GM12878 (cell line): ENCODE measurements around the gene DUT. TPM values are rescaled to one million over a fixed set of nuclear protein-coding genes. Genes with fewer than 3 reads are reported as not detected.

Source experiments
- ATAC-seq: fragments of 200-7000 bp; cut with Tn5 transposase; 3 replicates; pipeline ENCODE4 v1.9.1; 2020; ENCODE audit warnings: mild to moderate bottlenecking, moderate library complexity
- BruUV-seq: library from RNA; stranded (reverse); fragments of 400-500 nt; replicated peaks from 2 replicates; lab custom pipeline; 2021; lab: Mats Ljungman, UMichigan
- CTCF ChIA-PET: fragments of 300-600 bp; sonication (Branson Sonifier 250); formaldehyde crosslinking; extraction: SDS; loops from one replicate; lab custom pipeline; 2021; ENCODE audit warnings: inconsistent platforms; lab: Yijun Ruan, JAX
- POLR2A ChIA-PET: fragments of 350-600 bp; formaldehyde crosslinking; extraction: SDS; loops from one replicate; lab custom pipeline; 2021; ENCODE audit warnings: inconsistent platforms; lab: Charles Lee
- RAD21 ChIA-PET: fragments of 300-600 bp; sonication (Branson Sonifier 250); formaldehyde crosslinking; loops from one replicate; lab custom pipeline; 2023; ENCODE audit warnings: antibody characterized with exemption; ENCODE audit not compliant: unreplicated experiment; lab: Charles Lee
- SMC1A ChIA-PET: fragments of 300-600 bp; sonication (Branson Sonifier 250); formaldehyde crosslinking; loops from one replicate; lab custom pipeline; 2023; ENCODE audit not compliant: unreplicated experiment, uncharacterized antibody; lab: Charles Lee
- DNase-seq: peaks from one replicate; pipeline ENCODE4 v3.0.0-alpha.2; 2011; ENCODE audit warnings: low read depth, low spot score
- FAIRE-seq: peaks from 3 replicates; lab custom pipeline; 2011; peaks lifted over from hg19 to GRCh38; lab: Jason Lieb, UNC
- H2AFZ ChIP-seq: 2 replicates; pipeline ENCODE4 v1.6.0; 2011; ENCODE audit warnings: low read depth, low read length, control low read depth; ENCODE audit not compliant: control insufficient read depth
- H3K27ac ChIP-seq: 2 replicates; pipeline ENCODE4 v1.5.1; 2011; ENCODE audit warnings: control low read depth; ENCODE audit not compliant: control insufficient read depth, insufficient read depth
- H3K27me3 ChIP-seq, 2 experiments: replicated peaks in 1 of 2; 2 replicates each; pipeline versions ENCODE4 v1.6.0 to v1.6.1; 2011; ENCODE audit warnings: low read length in 1 of 2; ENCODE audit not compliant: control insufficient read depth in 2 of 2, insufficient read depth in 2 of 2
- H3K36me3 ChIP-seq, 2 experiments: 2 replicates each; pipeline ENCODE4 v1.5.1; 2011; ENCODE audit warnings: low read length in 1 of 2; ENCODE audit not compliant: control insufficient read depth in 2 of 2, insufficient read depth in 2 of 2
- H3K4me1 ChIP-seq: 2 replicates; pipeline ENCODE4 v1.6.1; 2011; ENCODE audit warnings: mild to moderate bottlenecking, low read length, moderate library complexity, mixed read lengths; ENCODE audit not compliant: control insufficient read depth, insufficient read depth
- H3K4me2 ChIP-seq: 2 replicates; pipeline ENCODE4 v1.6.0; 2011; ENCODE audit warnings: control low read depth; ENCODE audit not compliant: control insufficient read depth, insufficient read depth
- H3K4me3 ChIP-seq: fragments of 200-600 bp; sonication (generic); 2 replicates; pipeline ENCODE4 v1.5.1; 2016
- H3K79me2 ChIP-seq: 2 replicates; pipeline ENCODE4 v1.6.0; 2011; ENCODE audit warnings: low read length; ENCODE audit not compliant: control insufficient read depth, insufficient read depth
- H3K9ac ChIP-seq: 2 replicates; pipeline ENCODE4 v1.8.0; 2011; ENCODE audit warnings: low read length, control low read depth, mixed read lengths; ENCODE audit not compliant: control insufficient read depth, insufficient read depth
- H3K9me3 ChIP-seq: replicated peaks from 3 replicates; pipeline ENCODE4 v1.5.1; 2011; ENCODE audit warnings: mild to moderate bottlenecking, low read length; ENCODE audit not compliant: control insufficient read depth, insufficient read depth
- H4K20me1 ChIP-seq: 2 replicates; pipeline ENCODE4 v1.6.0; 2011; ENCODE audit not compliant: control insufficient read depth, insufficient read depth
- CREM ChIP-seq: IDR thresholded peaks from 2 replicates; pipeline ENCODE4 v1.6.1; 2014; ENCODE audit warnings: antibody characterized with exemption, low read depth
- IKZF1 ChIP-seq: fragments of 450-650 bp; conservative IDR thresholded peaks from 2 replicates; pipeline ENCODE4 v1.6.1; 2017; ENCODE audit warnings: antibody characterized with exemption, mild to moderate bottlenecking
- MEF2B ChIP-seq: fragments of 450-650 bp; IDR thresholded peaks from 2 replicates; pipeline ENCODE4 v1.6.1; 2018; ENCODE audit warnings: mild to moderate bottlenecking, moderate library complexity; ENCODE audit not compliant: partially characterized antibody, poor library complexity, severe bottlenecking
- MXI1 ChIP-seq: fragments of 150-350 bp; IDR thresholded peaks from 2 replicates; pipeline ENCODE4 v1.6.1; 2011; ENCODE audit warnings: low read depth, mild to moderate bottlenecking, inconsistent platforms, low read length, improper control_type of control experiment
- POLR2AphosphoS5 ChIP-seq: IDR thresholded peaks from 2 replicates; pipeline ENCODE4 v1.6.1; 2011; ENCODE audit warnings: mild to moderate bottlenecking, low read length, inconsistent platforms
- STAT3 ChIP-seq: IDR thresholded peaks from 2 replicates; pipeline ENCODE4 v1.6.1; 2011; ENCODE audit warnings: low read depth, low read length, improper control_type of control experiment
- TAF1 ChIP-seq: IDR thresholded peaks from 2 replicates; pipeline ENCODE4 v1.6.1; 2011; ENCODE audit warnings: mild to moderate bottlenecking, low read depth, low read length, borderline replicate concordance
- TCF3 ChIP-seq: IDR thresholded peaks from 2 replicates; pipeline ENCODE4 v1.6.1; 2012; ENCODE audit warnings: low read depth, mild to moderate bottlenecking, low read length, borderline replicate concordance; ENCODE audit not compliant: insufficient read depth
- ZNF274 ChIP-seq: IDR thresholded peaks from one replicate; pipeline ENCODE4 v1.8.0; 2011; ENCODE audit not compliant: insufficient read length, insufficient read depth
- ZNF592 ChIP-seq: fragments of 450-650 bp; IDR thresholded peaks from 2 replicates; pipeline ENCODE4 v1.6.1; 2017; ENCODE audit warnings: mild to moderate bottlenecking, moderate library complexity
- ZNF622 ChIP-seq: fragments of 450-650 bp; IDR thresholded peaks from 2 replicates; pipeline ENCODE4 v1.6.1; 2017; ENCODE audit warnings: mild to moderate bottlenecking, inconsistent platforms
- WGBS: methylation state at CpG from one replicate; pipeline ENCODE4 v1.1.6; 2016; ENCODE audit warnings: low lambda C conversion rate; ENCODE audit not compliant: insufficient replicate concordance, insufficient coverage; ENCODE audit errors: missing lambda C conversion rate; 5-methylcytosine and 5-hydroxymethylcytosine counted together
- in situ Hi-C: fragments of 300-500 bp; cut with MboI; formaldehyde crosslinking; loops from 9 replicates; pipeline ENCODE4 v1.14.3; 2018; ENCODE audit warnings: mixed read lengths
- intact Hi-C: fragments of 100-400 bp; cut with micrococcal nuclease; formaldehyde crosslinking; loops from one replicate; pipeline ENCODE4 v1.14.2; 2022; ENCODE audit not compliant: unreplicated experiment
- polyA plus RNA-seq, 11 experiments: library from polyadenylated mRNA; depleted of rRNA in 4 of 11; unstranded in 6 of 11; stranded (reverse) in 5 of 11; fragments of >200 nt; fragmentation: Nextera tagmentation in 4 of 11; fragmentation: Illumina TruSeq in 1 of 11; extraction: Ambion mirVana in 4 of 11; extraction: Trizol in 1 of 11; gene quantifications; 1 replicate in 1 of 11; 2 replicates in 10 of 11; pipeline versions ENCODE4 v1.2.1 to v1.2.3, GENCODE V29; 2011 to 2016; ENCODE audit warnings: inconsistent platforms in 2 of 11, missing spikeins in 2 of 11, low read depth in 1 of 11
- total RNA-seq, 4 experiments: library from RNA; depleted of rRNA in 3 of 4; stranded (reverse); fragments of >200 nt in 3 of 4; fragmentation: Illumina TruSeq in 1 of 4; extraction: Trizol in 1 of 4; gene quantifications; 2 replicates each; pipeline versions ENCODE4 v1.2.1 to v1.2.3, GENCODE V29; 2013 to 2021

The DUT gene
- total and polyA plus RNA-seq, 10 of the 15 experiments (the other 5 are each of a cell fraction or from before 2014, with no cell fraction given), result 20.1 to 452 (median 149) TPM

GRCh38 chr15:48383031-48383430 is 51.8 kb downstream of the DUT start:
- intact Hi-C loops (no loop called here), in situ Hi-C loops (no loop called here)
- Histone ChIP-seq H3K27me3 (no peaks in the 10 kb centered on the region), H3K36me3 (no peaks in the 10 kb centered on the region), H2AFZ (no peak overlapping the region), H3K4me3 (no peak overlapping the region), H3K4me2 (no peak overlapping the region), H3K79me2 (no peaks in the 10 kb centered on the region), H3K9ac (no peak overlapping the region), H4K20me1 (no peaks in the 10 kb centered on the region), H3K9me3 (peaks cover 4% of the 10 kb centered on the region; the same call in 2 of the 3 replicates), H3K27ac (no peak overlapping the region), H3K4me1 (no peaks in the 10 kb centered on the region)
- ATAC-seq (no peak), FAIRE-seq (no peak), DNase-seq (no peak)
- BruUV-seq, result no TSS peak
- no peak for TF ChIP-seq CREM
- no peak for TF ChIP-seq STAT3
- TF ChIP-seq MEF2B, result no peak
- WGBS, result 57% methylated on average over 2 of the region's 2 CpGs
- ChIA-PET SMC1A (interaction anchor here (1.2 kb wide), 2 partner anchors 9 to 17 kb away, joined by 3 to 5 read pairs; no protein-coding TSS in a partner anchor), POLR2A (interaction anchor here (0.7 kb wide), 1 partner anchor 22 kb away, joined by 3 read pairs; no protein-coding TSS in a partner anchor), CTCF (interaction anchor here (1.4 kb wide), 1 partner anchor 27 kb away, joined by 3 read pairs; no protein-coding TSS in a partner anchor), RAD21 (no interaction called here)

- no peak overlapping the region for H3K27ac ChIP-seq
- FAIRE-seq, result no peak
- H3K27me3 ChIP-seq, result no peaks in the 10 kb centered on the region
- POLR2A ChIA-PET, result no interaction called here
- RAD21 ChIA-PET, result no interaction called here
- in situ Hi-C loops, result no loop called here
- SMC1A ChIA-PET, result interaction anchor here (0.6 kb wide), 2 partner anchors 477 to 478 kb away, joined by 3 to 4 read pairs; no protein-coding TSS in a partner anchor
- no peaks in the 10 kb centered on the region for H3K36me3 ChIP-seq
- no peaks in the 10 kb centered on the region for H3K4me1 ChIP-seq
- H3K9ac ChIP-seq, result no peak overlapping the region
- no peak for DNase-seq
- H4K20me1 ChIP-seq, result no peaks in the 10 kb centered on the region
- no peak overlapping the region for H3K4me2 ChIP-seq
- intact Hi-C loops, result no loop called here
- 46% methylated on average over 3 of the region's 3 CpGs for WGBS
- peaks cover 4% of the 10 kb centered on the region; the same call in 2 of the 3 replicates for H3K9me3 ChIP-seq
- CTCF ChIA-PET, result interaction anchor here (0.7 to 1.2 kb wide), 2 partner anchors 23 to 28 kb away, joined by 3 to 5 read pairs; no protein-coding TSS in a partner anchor
- no peaks in the 10 kb centered on the region for H3K79me2 ChIP-seq
- no peak for TF ChIP-seq POLR2AphosphoS5
- TF ChIP-seq ZNF274, result no peak
- no peak for TF ChIP-seq ZNF592
- no peak for TF ChIP-seq ZNF622
- TF ChIP-seq TCF3, result no peak
- TF ChIP-seq IKZF1, result no peak
- TF ChIP-seq TAF1, result no peak
- no peak for TF ChIP-seq MXI1
- no peak overlapping the region for H3K4me3 ChIP-seq
- no peak overlapping the region for H2AFZ ChIP-seq
- ATAC-seq, result no peak
- no TSS peak for BruUV-seq
These were observed 53.4 kb downstream of the DUT start for GRCh38 chr15:48384616-48385015.
